GM21737 (cell line): ENCODE measurements around the gene ZBTB43.

ENCODE experiments used
- ATAC-seq: cut with Tn5 transposase; IDR thresholded peaks from one replicate; pipeline ENCODE4 v1.9.1; 2021; ENCODE audit warnings: mild to moderate bottlenecking, moderate library complexity; ENCODE audit not compliant: unreplicated experiment

Gene ZBTB43

GRCh38 chr9:126882746-126883145, 77.9 kb downstream of the ZBTB43 start:
- no peak for ATAC-seq

- ATAC-seq, result no peak
Observed at GRCh38 chr9:126883636-126884035, 78.8 kb downstream of the ZBTB43 start.

DNA sequence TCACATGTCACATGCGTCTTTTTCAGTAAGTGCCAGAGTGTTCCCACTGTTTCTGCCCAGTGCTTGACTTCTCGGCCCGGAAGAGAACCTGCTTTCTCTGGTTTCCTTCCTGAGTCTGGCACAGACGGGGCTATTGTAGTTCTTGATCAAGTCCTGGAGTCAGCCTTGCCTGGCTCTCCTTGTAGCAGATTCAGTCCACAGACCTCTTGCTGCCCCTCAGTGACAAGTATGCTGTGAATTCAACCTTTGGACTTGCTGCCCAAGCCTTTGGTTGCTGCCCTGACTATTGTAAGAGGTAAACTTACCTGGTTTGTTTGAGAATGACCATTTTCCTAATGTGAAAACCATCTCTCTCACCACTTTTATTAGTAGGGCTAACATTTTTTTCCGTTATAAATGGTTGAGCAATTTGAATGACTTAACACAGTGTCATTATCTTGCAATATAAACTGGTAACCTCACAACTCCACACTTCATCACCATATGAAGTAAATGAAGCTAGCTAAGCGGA, 80.3 kb downstream of the ZBTB43 start:
- no peak for ATAC-seq

- no peak for ATAC-seq
Observed at GRCh38 chr9:126886034-126886822, 81.4 kb downstream of the ZBTB43 start.

DNA sequence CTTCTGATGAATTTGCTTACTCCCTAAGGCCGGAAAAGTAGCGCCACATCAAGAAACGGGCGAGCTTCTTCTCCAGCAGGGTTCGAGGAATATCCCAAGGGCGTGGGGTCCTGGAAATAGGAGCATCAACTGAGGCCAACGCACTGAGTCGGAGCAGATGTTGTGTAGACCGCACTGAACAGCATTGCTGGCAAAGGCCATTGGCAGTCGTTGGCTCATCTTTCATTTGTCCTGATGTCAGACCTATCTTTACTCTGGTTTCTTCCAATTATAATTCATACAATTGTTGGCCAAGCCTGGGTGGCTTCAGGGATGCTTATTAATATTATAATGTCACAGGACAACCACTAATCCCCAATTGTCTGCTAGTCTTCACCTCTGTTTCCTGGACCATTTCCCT, 82.1 kb downstream of the ZBTB43 start:
- no peak for ATAC-seq
